ENCODE results near the gene ASB10.

The ASB10 gene

GRCh38 chr7:151187409-151188251 is 580 bp upstream of the ASB10 start:
- no peak overlapping the region for H3K27ac ChIP-seq (ENCODE audit: low read depth, low read length)
- H3K9me3 ChIP-seq (ENCODE audit: insufficient read depth, low read length) = no peaks in the 10 kb centered on the region
- no peak overlapping the region for H3K4me2 ChIP-seq (ENCODE audit: low read depth, low read length, poor library complexity, severe bottlenecking)
- TF ChIP-seq EZH2phosphoT487 (conservative IDR thresholded peaks at IDR 0.05; ENCODE audit: low read length) = no peak
- no peak for TF ChIP-seq CTCF (IDR thresholded peaks at IDR 0.05; ENCODE audit: insufficient read depth, low read length, poor library complexity, severe bottlenecking)
- no peaks in the 10 kb centered on the region for H3K36me3 ChIP-seq (ENCODE audit: low read length)
- no peaks in the 10 kb centered on the region for H3F3A ChIP-seq (ENCODE audit: insufficient read depth)
- no peaks in the 10 kb centered on the region for H3K9me2 ChIP-seq (replicated peaks; ENCODE audit: insufficient read depth, low read length)
- H3K27me3 ChIP-seq (ENCODE audit: low read length) = no peaks in the 10 kb centered on the region
- H4K20me1 ChIP-seq (ENCODE audit: low read depth, low read length) = no peaks in the 10 kb centered on the region
- H2AFZ ChIP-seq (ENCODE audit: low read depth, low read length, severe bottlenecking) = no peak overlapping the region
- H3K9ac ChIP-seq (ENCODE audit: low read length) = no peak overlapping the region
- no peak overlapping the region for H3K4me3 ChIP-seq (ENCODE audit: insufficient read depth, low read length, poor library complexity, severe bottlenecking)
- no peaks in the 10 kb centered on the region for H3K79me2 ChIP-seq (ENCODE audit: insufficient read depth, low read length)

- H2AFZ ChIP-seq (ENCODE audit: low read depth, low read length, severe bottlenecking) = no peak overlapping the region
- H3F3A ChIP-seq (ENCODE audit: insufficient read depth) = no peaks in the 10 kb centered on the region
- no peaks in the 10 kb centered on the region for H3K27me3 ChIP-seq (ENCODE audit: low read length)
- no peak overlapping the region for H3K9ac ChIP-seq (ENCODE audit: low read length)
- TF ChIP-seq EZH2phosphoT487 (conservative IDR thresholded peaks at IDR 0.05; ENCODE audit: low read length) (no peak), CTCF (IDR thresholded peaks at IDR 0.05; ENCODE audit: insufficient read depth, low read length, poor library complexity, severe bottlenecking) (no peak)
- no peak overlapping the region for H3K4me2 ChIP-seq (ENCODE audit: low read depth, low read length, poor library complexity, severe bottlenecking)
- no peak overlapping the region for H3K4me3 ChIP-seq (ENCODE audit: insufficient read depth, low read length, poor library complexity, severe bottlenecking)
- no peaks in the 10 kb centered on the region for H3K9me2 ChIP-seq (replicated peaks; ENCODE audit: insufficient read depth, low read length)
- no peaks in the 10 kb centered on the region for H4K20me1 ChIP-seq (ENCODE audit: low read depth, low read length)
- no peaks in the 10 kb centered on the region for H3K36me3 ChIP-seq (ENCODE audit: low read length)
- no peaks in the 10 kb centered on the region for H3K79me2 ChIP-seq (ENCODE audit: insufficient read depth, low read length)
- no peak overlapping the region for H3K27ac ChIP-seq (ENCODE audit: low read depth, low read length)
- no peaks in the 10 kb centered on the region for H3K9me3 ChIP-seq (ENCODE audit: insufficient read depth, low read length)
Measured at GRCh38 chr7:151185762-151186639, 1.0 kb downstream of the ASB10 start.

- Histone ChIP-seq H3K79me2 (ENCODE audit: insufficient read depth, low read length) (no peaks in the 10 kb centered on the region), H3K27ac (ENCODE audit: low read depth, low read length) (no peak overlapping the region), H3K9ac (ENCODE audit: low read length) (no peak overlapping the region), H3F3A (ENCODE audit: insufficient read depth) (no peaks in the 10 kb centered on the region), H3K4me2 (ENCODE audit: low read depth, low read length, poor library complexity, severe bottlenecking) (no peak overlapping the region), H4K20me1 (ENCODE audit: low read depth, low read length) (no peaks in the 10 kb centered on the region), H3K36me3 (ENCODE audit: low read length) (no peaks in the 10 kb centered on the region), H3K9me2 (replicated peaks; ENCODE audit: insufficient read depth, low read length) (no peaks in the 10 kb centered on the region), H3K27me3 (ENCODE audit: low read length) (no peaks in the 10 kb centered on the region), H2AFZ (ENCODE audit: low read depth, low read length, severe bottlenecking) (no peak overlapping the region), H3K4me3 (ENCODE audit: insufficient read depth, low read length, poor library complexity, severe bottlenecking) (no peak overlapping the region), H3K9me3 (ENCODE audit: insufficient read depth, low read length) (no peaks in the 10 kb centered on the region)
- TF ChIP-seq CTCF (IDR thresholded peaks at IDR 0.05; ENCODE audit: insufficient read depth, low read length, poor library complexity, severe bottlenecking) = no peak
- no peak for TF ChIP-seq EZH2phosphoT487 (conservative IDR thresholded peaks at IDR 0.05; ENCODE audit: low read length)
Measured at GRCh38 chr7:151181011-151181431, 6.0 kb downstream of the ASB10 start.

Measured in SU-DHL-6 (cell line).